Cardiac muscle cell (in vitro differentiated cells and primary cell): ENCODE data around the gene ARPC2. TPM values are rescaled to one million over a fixed set of nuclear protein-coding genes. Genes with fewer than 3 reads are reported as not detected.
"Not testable (repeated sequence)": the region's sequence is repeated elsewhere in the genome, so short reads cannot be mapped to it uniquely, and the experiment has no call there.

Source experiments
- DNase-seq, 2 donors: peaks; one replicate each; pipeline versions ENCODE4 v3.0.0 to v3.0.0-alpha.2; 2010 to 2017; ENCODE audit warnings: low read depth in 1 of 2, low spot score in 1 of 2
- H3K27ac ChIP-seq: fragments of 200-600 bp; sonication (generic); 2 replicates; pipeline ENCODE4 v1.5.1; 2016
- H3K27me3 ChIP-seq: fragments of 200-600 bp; sonication (generic); 2 replicates; pipeline ENCODE4 v1.6.0; 2016; ENCODE audit warnings: control low read depth
- H3K36me3 ChIP-seq: fragments of 200-600 bp; sonication (generic); 2 replicates; pipeline ENCODE4 v1.5.1; 2016; ENCODE audit warnings: control low read depth
- H3K4me1 ChIP-seq: fragments of 200-600 bp; sonication (generic); 2 replicates; pipeline ENCODE4 v1.8.1; 2017; ENCODE audit warnings: low read depth, mild to moderate bottlenecking, mixed run types
- H3K4me3 ChIP-seq: fragments of 200-600 bp; sonication (generic); 2 replicates; pipeline ENCODE4 v1.5.1; 2016; ENCODE audit warnings: mild to moderate bottlenecking
- H3K9me3 ChIP-seq: fragments of 200-600 bp; sonication (generic); 2 replicates; pipeline ENCODE4 v1.5.1; 2017; ENCODE audit warnings: low read depth, mild to moderate bottlenecking, control low read depth
- CTCF ChIP-seq: IDR thresholded peaks from 2 replicates; pipeline ENCODE4 v1.5.1; 2012; ENCODE audit warnings: low read depth, mild to moderate bottlenecking, low read length
- polyA plus RNA-seq: library from polyadenylated mRNA; unstranded; fragments of >200 nt; fragmentation: Nextera tagmentation; extraction: Ambion mirVana; gene quantifications from 2 replicates; pipeline ENCODE4 v1.2.1, GENCODE V29; 2016
- total RNA-seq: library from RNA; depleted of rRNA; stranded (reverse); fragments of >200 nt; gene quantifications from 2 replicates; pipeline ENCODE4 v1.2.3, GENCODE V29; 2016

Gene ARPC2
- 223 and 250 TPM in 2 replicates for total RNA-seq
- 379 and 442 TPM in 2 replicates for polyA plus RNA-seq

- DNase-seq, result peak; percentile 96 to 98
- no peak for TF ChIP-seq CTCF
- Histone ChIP-seq H3K27ac (peak within 1 kb of the TSS; percentile 93), H3K4me3 (peak within 1 kb of the TSS; percentile 89), H3K36me3 (no peaks in the 10 kb centered on the region), H3K4me1 (peaks cover 19% of the 10 kb centered on the region), H3K27me3 (no peaks in the 10 kb centered on the region), H3K9me3 (no peaks in the 10 kb centered on the region)
Observed at GRCh38 chr2:218216674-218217359, at the start of gene ARPC2. Gene ARPC2, plus strand, starts transcription at chr2:218217189. Its CDS starts 282 bp downstream, at chr2:218217471.

GRCh38 chr2:218168016-218168415, 49.0 kb upstream of the ARPC2 start:
- DNase-seq, result no peak
- peaks cover 10% of the 10 kb centered on the region for H3K27me3 ChIP-seq
- no peaks in the 10 kb centered on the region for H3K36me3 ChIP-seq
- H3K27ac ChIP-seq, result no peak overlapping the region
- H3K4me1 ChIP-seq, result no peaks in the 10 kb centered on the region
- H3K4me3 ChIP-seq, result no peak overlapping the region
- H3K9me3 ChIP-seq, result no peaks in the 10 kb centered on the region
- no peak for TF ChIP-seq CTCF

GRCh38 chr2:218168635-218169462, 48.1 kb upstream of the ARPC2 start:
- Histone ChIP-seq H3K4me1 (no peaks in the 10 kb centered on the region), H3K36me3 (no peaks in the 10 kb centered on the region), H3K4me3 (no peak overlapping the region), H3K27ac (no peak overlapping the region), H3K27me3 (peaks cover 10% of the 10 kb centered on the region), H3K9me3 (no peaks in the 10 kb centered on the region)
- DNase-seq, result peak; percentile 48 to 82
- peak; percentile 83 for TF ChIP-seq CTCF

GRCh38 chr2:218169757-218170546, 47.0 kb upstream of the ARPC2 start:
- Histone ChIP-seq H3K27ac (no peak overlapping the region), H3K9me3 (no peaks in the 10 kb centered on the region), H3K36me3 (no peaks in the 10 kb centered on the region), H3K4me1 (no peaks in the 10 kb centered on the region), H3K4me3 (no peak overlapping the region), H3K27me3 (peaks cover 10% of the 10 kb centered on the region)
- TF ChIP-seq CTCF, result no peak
- DNase-seq, result peak in 1 of 2 donors; percentile 14

- not testable (repeated sequence) for H3K27ac ChIP-seq, H3K4me3 ChIP-seq, H3K9me3 ChIP-seq, H3K36me3 ChIP-seq, H3K4me1 ChIP-seq, DNase-seq
- H3K27me3 ChIP-seq, result peaks cover 10% of the 10 kb centered on the region
Observed at GRCh38 chr2:218171744-218172143, 45.2 kb upstream of the ARPC2 start.
